ENCODE data around the gene HEXB.

DNA sequence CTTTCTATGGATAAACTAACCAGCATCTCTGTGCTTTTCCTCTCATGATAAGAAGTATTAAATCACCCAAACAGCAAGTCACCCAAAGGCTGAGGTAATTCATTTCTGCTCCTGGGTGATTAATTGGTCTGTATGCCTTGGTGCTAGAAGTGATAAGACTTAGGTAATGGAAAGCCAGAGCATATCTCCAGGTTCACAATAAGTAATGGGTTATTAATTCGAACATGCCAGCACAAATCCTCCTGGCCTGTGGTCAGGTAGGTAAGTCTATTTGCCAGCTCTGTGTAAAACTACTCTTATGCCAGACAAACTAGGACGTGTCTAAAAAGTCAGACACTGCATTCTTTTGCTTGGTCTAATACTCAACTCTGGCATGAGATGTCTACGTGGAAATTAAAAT, 33.3 kb upstream of the HEXB start:
- TF ChIP-seq, protein P1, sequence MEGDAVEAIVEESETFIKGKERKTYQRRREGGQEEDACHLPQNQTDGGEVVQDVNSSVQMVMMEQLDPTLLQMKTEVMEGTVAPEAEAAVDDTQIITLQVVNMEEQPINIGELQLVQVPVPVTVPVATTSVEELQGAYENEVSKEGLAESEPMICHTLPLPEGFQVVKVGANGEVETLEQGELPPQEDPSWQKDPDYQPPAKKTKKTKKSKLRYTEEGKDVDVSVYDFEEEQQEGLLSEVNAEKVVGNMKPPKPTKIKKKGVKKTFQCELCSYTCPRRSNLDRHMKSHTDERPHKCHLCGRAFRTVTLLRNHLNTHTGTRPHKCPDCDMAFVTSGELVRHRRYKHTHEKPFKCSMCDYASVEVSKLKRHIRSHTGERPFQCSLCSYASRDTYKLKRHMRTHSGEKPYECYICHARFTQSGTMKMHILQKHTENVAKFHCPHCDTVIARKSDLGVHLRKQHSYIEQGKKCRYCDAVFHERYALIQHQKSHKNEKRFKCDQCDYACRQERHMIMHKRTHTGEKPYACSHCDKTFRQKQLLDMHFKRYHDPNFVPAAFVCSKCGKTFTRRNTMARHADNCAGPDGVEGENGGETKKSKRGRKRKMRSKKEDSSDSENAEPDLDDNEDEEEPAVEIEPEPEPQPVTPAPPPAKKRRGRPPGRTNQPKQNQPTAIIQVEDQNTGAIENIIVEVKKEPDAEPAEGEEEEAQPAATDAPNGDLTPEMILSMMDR (IDR thresholded peaks at IDR 0.05; ENCODE audit: borderline replicate concordance, extremely low read depth, low read length, poor library complexity, severe bottlenecking), result no peak
- no peak for TF ChIP-seq EZH2 (IDR thresholded peaks at IDR 0.05; ENCODE audit: borderline replicate concordance, low read depth, low read length, severe bottlenecking)

Measured in DND-41 (cell line).